Mammary epithelial cell (primary cell): Measurements from ENCODE around the gene EP400.

Source experiments
- CTCF ChIP-seq, 2 donors: IDR thresholded peaks in 1 of 2; conservative IDR thresholded peaks in 1 of 2; 2 replicates each; pipeline ENCODE4 v1.5.1; 2011 to 2012; ENCODE audit warnings: inconsistent platforms in 2 of 2, low read length in 2 of 2, mild to moderate bottlenecking in 2 of 2, control low read depth in 1 of 2, low read depth in 1 of 2; ENCODE audit not compliant: insufficient read depth in 1 of 2; ENCODE audit errors: extremely low read depth in 1 of 2
- EZH2 ChIP-seq: IDR thresholded peaks from 2 replicates; pipeline ENCODE4 v1.6.1; 2012; ENCODE audit warnings: low read length, inconsistent platforms, borderline replicate concordance

- TF ChIP-seq CTCF (conservative IDR thresholded peaks at IDR 0.05 in 1 of 2, IDR thresholded peaks at IDR 0.05 in 1 of 2; ENCODE audit: extremely low read depth in 1 of 2, insufficient read depth in 1 of 2, low read depth in 1 of 2, low read length in 2 of 2) (no peak), EZH2 (no peak)
These were observed 34.6 kb downstream of the EP400 start for GRCh38 chr12:131984334-131984733.
